IMR-90 (cell line): Measurements from ENCODE around the gene GLI1. TPM values are rescaled to one million over a fixed set of nuclear protein-coding genes. Genes with fewer than 3 reads are reported as not detected.

Experiments used
- ATAC-seq: fragments of 200-7000 bp; cut with Tn5 transposase; 2 replicates; pipeline ENCODE4 v1.9.1; 2020; ENCODE audit warnings: low read depth, mild to moderate bottlenecking, moderate library complexity
- BruUV-seq: library from RNA; stranded (reverse); fragments of 400-500 nt; replicated peaks from 2 replicates; lab custom pipeline; 2021; lab: Mats Ljungman, UMichigan
- CTCF ChIA-PET: fragments of 300-600 bp; formaldehyde crosslinking; extraction: SDS; loops from one replicate; lab custom pipeline; 2021; ENCODE audit warnings: antibody characterized with exemption; lab: Yijun Ruan, JAX
- POLR2A ChIA-PET: fragments of 300-600 bp; sonication (Branson Sonifier 250); formaldehyde crosslinking; loops from one replicate; lab custom pipeline; 2022; ENCODE audit warnings: antibody characterized with exemption; ENCODE audit not compliant: unreplicated experiment; lab: Charles Lee
- DNase-seq: peaks from one replicate; pipeline ENCODE4 v3.0.0; 2013
- H2AFZ ChIP-seq: replicated peaks from 2 replicates; pipeline ENCODE3; 2013; ENCODE audit warnings: low read length, mild to moderate bottlenecking; ENCODE audit not compliant: poor library complexity
- H2AK5ac ChIP-seq: 2 replicates; pipeline ENCODE4 v1.6.1; 2013; ENCODE audit warnings: low read depth, low read length, inconsistent platforms
- H2AK9ac ChIP-seq: replicated peaks from 2 replicates; pipeline ENCODE3; 2013; ENCODE audit warnings: mild to moderate bottlenecking, low read depth, low read length, moderate library complexity; ENCODE audit not compliant: poor library complexity
- H2BK120ac ChIP-seq: 2 replicates; pipeline ENCODE4 v1.6.1; 2013; ENCODE audit warnings: low read depth, low read length, inconsistent platforms
- H2BK15ac ChIP-seq: 3 replicates; pipeline ENCODE4 v1.6.1; 2013; ENCODE audit warnings: low read depth, low read length, inconsistent platforms
- H2BK20ac ChIP-seq: 2 replicates; pipeline ENCODE4 v1.6.1; 2013; ENCODE audit warnings: low read depth, mild to moderate bottlenecking, inconsistent platforms, low read length, moderate library complexity
- H2BK5ac ChIP-seq: 2 replicates; pipeline ENCODE4 v1.6.1; 2013; ENCODE audit warnings: mild to moderate bottlenecking, low read depth, low read length, inconsistent platforms; ENCODE audit not compliant: poor library complexity, severe bottlenecking
- H3K14ac ChIP-seq: replicated peaks from 2 replicates; pipeline ENCODE4 v1.6.1; 2013; ENCODE audit warnings: low read depth, low read length, inconsistent platforms
- H3K18ac ChIP-seq: 2 replicates; pipeline ENCODE4 v1.6.1; 2013; ENCODE audit warnings: low read depth, low read length, control low read depth
- H3K23ac ChIP-seq: 2 replicates; pipeline ENCODE4 v1.6.1; 2013; ENCODE audit warnings: low read depth, low read length, inconsistent platforms
- H3K27ac ChIP-seq: 2 replicates; pipeline ENCODE4 v1.5.1; 2013; ENCODE audit warnings: mild to moderate bottlenecking, control low read depth, low read length; ENCODE audit not compliant: insufficient read depth
- H3K27me3 ChIP-seq: 2 replicates; pipeline ENCODE4 v1.6.1; 2013; ENCODE audit warnings: low read length; ENCODE audit not compliant: control insufficient read depth, insufficient read depth
- H3K36me3 ChIP-seq: 2 replicates; pipeline ENCODE4 v1.6.1; 2013; ENCODE audit warnings: low read length, mixed read lengths; ENCODE audit not compliant: control insufficient read depth, insufficient read depth
- H3K4ac ChIP-seq: 2 replicates; pipeline ENCODE4 v1.6.1; 2013; ENCODE audit warnings: low read depth, low read length, inconsistent platforms
- H3K4me1 ChIP-seq: 2 replicates; pipeline ENCODE4 v1.6.1; 2013; ENCODE audit warnings: low read length, mixed read lengths; ENCODE audit not compliant: control insufficient read depth, insufficient read depth
- H3K4me2 ChIP-seq: 2 replicates; pipeline ENCODE4 v1.6.1; 2013; ENCODE audit warnings: low read depth, mild to moderate bottlenecking, control low read depth, low read length, moderate library complexity
- H3K4me3 ChIP-seq: 2 replicates; pipeline ENCODE4 v1.5.1; 2013; ENCODE audit warnings: low read depth, mild to moderate bottlenecking, control low read depth, low read length, moderate library complexity; ENCODE audit not compliant: insufficient read depth
- H3K56ac ChIP-seq: 2 replicates; pipeline ENCODE4 v1.6.1; 2013; ENCODE audit warnings: low read length, inconsistent platforms; ENCODE audit not compliant: insufficient read depth; ENCODE audit errors: extremely low read depth
- H3K79me1 ChIP-seq, 2 experiments: 2 replicates each; pipeline ENCODE4 v1.6.1; 2013; ENCODE audit warnings: low read length in 2 of 2, inconsistent platforms in 1 of 2, low read depth in 1 of 2
- H3K9ac ChIP-seq: 2 replicates; pipeline ENCODE4 v1.6.1; 2013; ENCODE audit warnings: low read depth, low read length, control low read depth
- H3K9me1 ChIP-seq: 2 replicates; pipeline ENCODE4 v1.6.1; 2013; ENCODE audit warnings: low read length, inconsistent platforms; ENCODE audit not compliant: insufficient read depth
- H3K9me3 ChIP-seq: 2 replicates; pipeline ENCODE4 v1.6.1; 2013; ENCODE audit warnings: low read length; ENCODE audit not compliant: control insufficient read depth, insufficient read depth
- H4K20me1 ChIP-seq: 2 replicates; pipeline ENCODE4 v1.6.1; 2013; ENCODE audit warnings: low read length, inconsistent platforms; ENCODE audit not compliant: insufficient read depth
- H4K5ac ChIP-seq: 2 replicates; pipeline ENCODE4 v1.6.1; 2013; ENCODE audit warnings: mild to moderate bottlenecking, low read depth, low read length, control low read depth
- H4K8ac ChIP-seq, 2 experiments: 2 replicates each; pipeline ENCODE4 v1.6.1; 2013; ENCODE audit warnings: low read depth in 2 of 2, low read length in 2 of 2, control low read depth in 1 of 2, inconsistent platforms in 1 of 2
- H4K91ac ChIP-seq: 2 replicates; pipeline ENCODE4 v1.6.1; 2013; ENCODE audit warnings: low read depth, low read length, inconsistent platforms; ENCODE audit not compliant: insufficient read depth
- CHD1 ChIP-seq: IDR thresholded peaks from 2 replicates; pipeline ENCODE4 v1.6.1; 2012; ENCODE audit warnings: low read depth, low read length, improper control_type of control experiment
- CTCF ChIP-seq: conservative IDR thresholded peaks from 2 replicates; pipeline ENCODE4 v1.5.1; 2012; ENCODE audit warnings: mild to moderate bottlenecking, low read depth, low read length, improper control_type of control experiment
- RAD21 ChIP-seq: IDR thresholded peaks from 2 replicates; pipeline ENCODE4 v1.6.1; 2012; ENCODE audit warnings: low read length, improper control_type of control experiment
- WGBS, 2 experiments: methylation state at CpG; one replicate each; pipeline versions ENCODE4 v1.1.5 to v1.1.7; 2013; ENCODE audit warnings: missing lambda C conversion rate in 2 of 2; ENCODE audit not compliant: insufficient read length in 1 of 2; ENCODE audit errors: extremely low coverage in 2 of 2; 5-methylcytosine and 5-hydroxymethylcytosine counted together
- dilution Hi-C: fragments of 300-500 bp; cut with HindIII; formaldehyde crosslinking; loops from one replicate; pipeline ENCODE4 v1.14.3; 2018; ENCODE audit warnings: low sequenced_read_pairs; ENCODE audit not compliant: unreplicated experiment
- in situ Hi-C: fragments of 300-500 bp; cut with MboI; formaldehyde crosslinking; loops from 3 replicates; pipeline ENCODE4 v1.14.3; 2019; ENCODE audit warnings: low sequenced_read_pairs, inconsistent platforms, mixed read lengths
- intact Hi-C: fragments of 100-400 bp; cut with micrococcal nuclease; formaldehyde crosslinking; loops from 2 replicates; pipeline ENCODE4 v1.10.0; 2022
- polyA plus RNA-seq, 3 experiments: library from polyadenylated mRNA; depleted of rRNA; stranded (reverse); fragments of >200 nt; gene quantifications; 2 replicates each; pipeline ENCODE4 v1.2.3, GENCODE V29; 2012; ENCODE audit warnings: low replicate concordance in 1 of 3
- total RNA-seq: library from RNA; depleted of rRNA; stranded (reverse); fragments of >200 nt; gene quantifications from 2 replicates; pipeline ENCODE4 v1.2.3, GENCODE V29; 2012
- TF ChIP-seq, protein P1 (sequence below): fragments of 150-350 bp; IDR thresholded peaks from 2 replicates; pipeline ENCODE4 v1.6.1; 2017; ENCODE audit warnings: mild to moderate bottlenecking, antibody characterized with exemption, low read length, low read depth

Gene GLI1
- total and polyA plus RNA-seq, 2 of the 4 experiments (the other 2 are of a cell fraction) = 1.3 to 3.8 TPM

GRCh38 chr12:57491393-57492280, 32.1 kb downstream of the GLI1 start:
- Histone ChIP-seq H3K9me1 (peaks cover 15% of the 10 kb centered on the region), H2AK5ac (no peak overlapping the region), H3K79me1 (peaks cover 37 to 55% of the 10 kb centered on the region in 2 experiments), H2BK15ac (no peak overlapping the region), H3K4me2 (no peak overlapping the region), H3K23ac (no peak overlapping the region), H4K91ac (no peak overlapping the region), H3K14ac (no peak overlapping the region), H3K4me3 (no peak overlapping the region), H3K18ac (no peak overlapping the region), H3K27me3 (no peaks in the 10 kb centered on the region), H3K4ac (no peak overlapping the region), H3K27ac (no peak overlapping the region), H4K8ac (no peak overlapping the region), H2BK5ac (no peak overlapping the region), H3K9me3 (no peaks in the 10 kb centered on the region), H2AFZ (no peak overlapping the region), H2BK20ac (no peak overlapping the region), H2AK9ac (no peak overlapping the region), H3K56ac (no peak overlapping the region; the same call in 1 of the 2 replicates), H4K5ac (no peak overlapping the region), H3K9ac (no peak overlapping the region), H4K20me1 (peaks cover 26% of the 10 kb centered on the region; the same call in 1 of the 2 replicates), H3K36me3 (peaks cover 38% of the 10 kb centered on the region), H3K4me1 (peaks cover 6% of the 10 kb centered on the region), H2BK120ac (no peak overlapping the region)
- ChIA-PET POLR2A (no interaction called here), CTCF (no interaction called here)
- TF ChIP-seq, protein P1, sequence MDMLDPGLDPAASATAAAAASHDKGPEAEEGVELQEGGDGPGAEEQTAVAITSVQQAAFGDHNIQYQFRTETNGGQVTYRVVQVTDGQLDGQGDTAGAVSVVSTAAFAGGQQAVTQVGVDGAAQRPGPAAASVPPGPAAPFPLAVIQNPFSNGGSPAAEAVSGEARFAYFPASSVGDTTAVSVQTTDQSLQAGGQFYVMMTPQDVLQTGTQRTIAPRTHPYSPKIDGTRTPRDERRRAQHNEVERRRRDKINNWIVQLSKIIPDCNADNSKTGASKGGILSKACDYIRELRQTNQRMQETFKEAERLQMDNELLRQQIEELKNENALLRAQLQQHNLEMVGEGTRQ = no peak
- TF ChIP-seq CTCF (0 out of 2 replicates have a peak, but pooled peaks have one; percentile 14), RAD21 (no peak), CHD1 (no peak)
- DNase-seq (no peak), ATAC-seq (no peak)
- intact Hi-C loops = no loop called here
- dilution Hi-C loops = no loop called here
- BruUV-seq = TSS peak; percentile 7
- in situ Hi-C loops = no loop called here
- WGBS, 2 experiments = 100% methylated on average over 1 of the region's 15 CpGs; no CpG with 5 or more reads in 1 of the 2 experiments
